Esophagus muscularis mucosa (tissue), 3 donors: ENCODE results near the gene CCDC174.

Experiments used
- POLR2A ChIP-seq: fragments of 450-650 bp; IDR thresholded peaks from one replicate; pipeline ENCODE4 v1.6.1; 2017; ENCODE audit warnings: antibody characterized with exemption, moderate library complexity, mild to moderate bottlenecking, low read depth
- TF ChIP-seq, protein P1 (sequence below), 3 experiments: fragments of 200-600 bp in 2 of 3; fragments of 450-650 bp in 1 of 3; sonication (generic) in 2 of 3; IDR thresholded peaks; one replicate each; pipeline ENCODE4 v1.5.1; 2017 to 2019; ENCODE audit warnings: antibody characterized with exemption in 3 of 3, mild to moderate bottlenecking in 2 of 3, moderate library complexity in 1 of 3

DNA sequence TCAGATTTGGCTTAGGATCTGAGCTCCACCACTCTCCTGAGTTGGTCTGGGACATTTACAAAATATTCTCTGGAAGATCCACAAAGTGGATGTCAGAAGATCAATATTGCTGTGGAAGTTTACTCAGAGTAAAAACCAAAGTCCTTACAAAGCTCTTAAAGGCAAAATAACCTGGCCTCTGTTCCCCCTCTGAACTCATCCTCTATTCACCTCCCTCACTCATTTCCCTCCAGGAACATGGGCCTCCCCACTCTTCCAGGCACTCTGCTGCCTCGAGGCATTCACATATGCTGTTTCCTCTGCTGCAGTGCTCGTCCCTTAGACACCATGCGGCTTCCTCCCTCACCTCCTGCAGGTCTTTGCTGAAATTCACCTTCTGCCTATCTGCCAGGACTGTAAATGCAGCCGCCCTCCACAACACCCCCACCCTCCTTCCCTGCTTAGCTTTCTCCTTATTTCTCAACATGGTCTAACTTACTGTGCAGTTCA is 19.1 kb upstream of the CCDC174 start:
- TF ChIP-seq, protein P1, sequence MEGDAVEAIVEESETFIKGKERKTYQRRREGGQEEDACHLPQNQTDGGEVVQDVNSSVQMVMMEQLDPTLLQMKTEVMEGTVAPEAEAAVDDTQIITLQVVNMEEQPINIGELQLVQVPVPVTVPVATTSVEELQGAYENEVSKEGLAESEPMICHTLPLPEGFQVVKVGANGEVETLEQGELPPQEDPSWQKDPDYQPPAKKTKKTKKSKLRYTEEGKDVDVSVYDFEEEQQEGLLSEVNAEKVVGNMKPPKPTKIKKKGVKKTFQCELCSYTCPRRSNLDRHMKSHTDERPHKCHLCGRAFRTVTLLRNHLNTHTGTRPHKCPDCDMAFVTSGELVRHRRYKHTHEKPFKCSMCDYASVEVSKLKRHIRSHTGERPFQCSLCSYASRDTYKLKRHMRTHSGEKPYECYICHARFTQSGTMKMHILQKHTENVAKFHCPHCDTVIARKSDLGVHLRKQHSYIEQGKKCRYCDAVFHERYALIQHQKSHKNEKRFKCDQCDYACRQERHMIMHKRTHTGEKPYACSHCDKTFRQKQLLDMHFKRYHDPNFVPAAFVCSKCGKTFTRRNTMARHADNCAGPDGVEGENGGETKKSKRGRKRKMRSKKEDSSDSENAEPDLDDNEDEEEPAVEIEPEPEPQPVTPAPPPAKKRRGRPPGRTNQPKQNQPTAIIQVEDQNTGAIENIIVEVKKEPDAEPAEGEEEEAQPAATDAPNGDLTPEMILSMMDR (IDR thresholded peaks at IDR 0.05): no peak
- no peak for TF ChIP-seq POLR2A
